ENCODE measurements around the gene POLA2. TPM values are rescaled to one million over a fixed set of nuclear protein-coding genes. Genes with fewer than 3 reads are reported as not detected.

The POLA2 gene
- total RNA-seq, 1 experiment from 2014 or later: 35.6 TPM

DNA sequence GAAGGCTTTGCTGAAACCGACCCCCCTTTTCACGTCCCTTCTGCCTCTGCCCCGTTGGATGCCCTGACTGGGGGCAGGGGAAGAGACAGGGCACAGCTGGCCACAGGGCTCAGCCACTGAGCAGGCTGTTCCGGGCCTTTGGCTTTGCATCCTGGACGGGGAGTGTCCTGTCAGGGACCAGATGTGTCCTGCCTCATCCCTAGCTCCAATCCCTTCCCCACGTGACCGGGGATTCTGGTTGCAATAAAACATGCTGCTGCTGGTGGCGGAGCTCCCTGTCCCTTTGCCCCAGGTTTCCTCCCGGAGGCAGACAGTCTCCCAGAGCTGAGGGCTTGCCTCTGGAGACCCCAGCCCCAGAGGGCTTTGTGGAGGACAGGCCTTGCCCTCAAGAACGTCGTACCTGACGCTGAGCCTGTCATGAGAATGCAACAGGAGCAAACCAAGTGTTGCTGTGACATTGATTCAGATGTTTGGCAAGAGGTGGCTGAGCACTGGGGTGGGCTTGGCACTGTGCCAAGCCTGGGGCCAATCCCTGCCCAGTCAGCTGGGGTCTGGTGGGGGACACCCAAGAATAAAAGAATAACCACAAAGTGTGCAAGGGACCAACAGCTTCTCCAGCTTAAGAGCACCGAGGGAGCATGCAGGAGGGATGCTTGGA, 60.2 kb downstream of the POLA2 start:
- Mint-ChIP-seq H3K36me3 (peaks cover 17% of the 10 kb centered on the region), H3K27ac (no peak overlapping the region), H3K4me1 (peaks cover 16% of the 10 kb centered on the region), H3K9me3 (no peaks in the 10 kb centered on the region), H3K4me3 (no peak overlapping the region), H3K27me3 (ENCODE audit: low read depth) (no peaks in the 10 kb centered on the region; the same call in 1 of the 2 replicates)
- DNase-seq (ENCODE audit: low spot score): no peak
- ChIA-PET CTCF (interaction anchor here (0.6 to 13.2 kb wide), 3 partner anchors 10 to 122 kb away, joined by 3 to 232 read pairs (median 4); partner anchors contain the start of gene DPF2), POLR2A (no interaction called here)
- TF ChIP-seq MXD4 (CRISPR knock-in tag; IDR thresholded peaks at IDR 0.05; ENCODE audit: borderline replicate concordance): no peak
- TF ChIP-seq, protein P1, sequence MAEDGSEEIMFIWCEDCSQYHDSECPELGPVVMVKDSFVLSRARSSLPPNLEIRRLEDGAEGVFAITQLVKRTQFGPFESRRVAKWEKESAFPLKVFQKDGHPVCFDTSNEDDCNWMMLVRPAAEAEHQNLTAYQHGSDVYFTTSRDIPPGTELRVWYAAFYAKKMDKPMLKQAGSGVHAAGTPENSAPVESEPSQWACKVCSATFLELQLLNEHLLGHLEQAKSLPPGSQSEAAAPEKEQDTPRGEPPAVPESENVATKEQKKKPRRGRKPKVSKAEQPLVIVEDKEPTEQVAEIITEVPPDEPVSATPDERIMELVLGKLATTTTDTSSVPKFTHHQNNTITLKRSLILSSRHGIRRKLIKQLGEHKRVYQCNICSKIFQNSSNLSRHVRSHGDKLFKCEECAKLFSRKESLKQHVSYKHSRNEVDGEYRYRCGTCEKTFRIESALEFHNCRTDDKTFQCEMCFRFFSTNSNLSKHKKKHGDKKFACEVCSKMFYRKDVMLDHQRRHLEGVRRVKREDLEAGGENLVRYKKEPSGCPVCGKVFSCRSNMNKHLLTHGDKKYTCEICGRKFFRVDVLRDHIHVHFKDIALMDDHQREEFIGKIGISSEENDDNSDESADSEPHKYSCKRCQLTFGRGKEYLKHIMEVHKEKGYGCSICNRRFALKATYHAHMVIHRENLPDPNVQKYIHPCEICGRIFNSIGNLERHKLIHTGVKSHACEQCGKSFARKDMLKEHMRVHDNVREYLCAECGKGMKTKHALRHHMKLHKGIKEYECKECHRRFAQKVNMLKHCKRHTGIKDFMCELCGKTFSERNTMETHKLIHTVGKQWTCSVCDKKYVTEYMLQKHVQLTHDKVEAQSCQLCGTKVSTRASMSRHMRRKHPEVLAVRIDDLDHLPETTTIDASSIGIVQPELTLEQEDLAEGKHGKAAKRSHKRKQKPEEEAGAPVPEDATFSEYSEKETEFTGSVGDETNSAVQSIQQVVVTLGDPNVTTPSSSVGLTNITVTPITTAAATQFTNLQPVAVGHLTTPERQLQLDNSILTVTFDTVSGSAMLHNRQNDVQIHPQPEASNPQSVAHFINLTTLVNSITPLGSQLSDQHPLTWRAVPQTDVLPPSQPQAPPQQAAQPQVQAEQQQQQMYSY (CRISPR knock-in tag; IDR thresholded peaks at IDR 0.05): no peak
- ATAC-seq: no peak

DNA sequence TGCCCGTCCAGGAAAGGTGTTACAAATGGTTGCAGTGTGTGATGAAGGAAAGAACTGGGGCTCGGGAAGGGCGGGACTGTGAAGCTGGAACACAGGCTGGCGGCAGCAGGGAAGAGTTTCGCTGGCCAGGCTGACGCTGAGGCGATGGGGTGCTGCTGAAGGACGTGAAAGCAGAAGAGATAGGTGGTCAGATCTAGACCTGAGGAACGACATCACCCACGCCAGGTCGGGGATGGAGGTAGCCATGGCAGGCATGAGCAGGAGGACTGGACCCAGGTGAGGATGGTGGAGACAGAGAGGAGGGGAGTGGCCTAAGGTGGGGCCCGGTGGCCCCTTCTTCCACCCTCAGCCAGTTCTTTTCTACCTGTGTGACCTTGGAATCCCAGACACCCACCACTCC, 62.1 kb downstream of the POLA2 start:
- DNase-seq (ENCODE audit: low spot score): no peak
- peaks cover 17% of the 10 kb centered on the region for H3K36me3 Mint-ChIP-seq
- CTCF ChIA-PET: interaction anchor here (4.8 kb wide), 1 partner anchor 8 kb away, joined by 34 read pairs; the partner anchor contains the start of gene CDC42EP2
- TF ChIP-seq, protein P2, sequence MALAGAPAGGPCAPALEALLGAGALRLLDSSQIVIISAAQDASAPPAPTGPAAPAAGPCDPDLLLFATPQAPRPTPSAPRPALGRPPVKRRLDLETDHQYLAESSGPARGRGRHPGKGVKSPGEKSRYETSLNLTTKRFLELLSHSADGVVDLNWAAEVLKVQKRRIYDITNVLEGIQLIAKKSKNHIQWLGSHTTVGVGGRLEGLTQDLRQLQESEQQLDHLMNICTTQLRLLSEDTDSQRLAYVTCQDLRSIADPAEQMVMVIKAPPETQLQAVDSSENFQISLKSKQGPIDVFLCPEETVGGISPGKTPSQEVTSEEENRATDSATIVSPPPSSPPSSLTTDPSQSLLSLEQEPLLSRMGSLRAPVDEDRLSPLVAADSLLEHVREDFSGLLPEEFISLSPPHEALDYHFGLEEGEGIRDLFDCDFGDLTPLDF (CRISPR knock-in tag; IDR thresholded peaks at IDR 0.05): no peak
- TF ChIP-seq RELA (CRISPR knock-in tag; IDR thresholded peaks at IDR 0.05; ENCODE audit: borderline replicate concordance) (no peak), NFYB (CRISPR knock-in tag; conservative IDR thresholded peaks at IDR 0.05; ENCODE audit: low read depth) (no peak), JAZF1 (CRISPR knock-in tag; IDR thresholded peaks at IDR 0.05) (no peak), ETV6 (CRISPR knock-in tag; IDR thresholded peaks at IDR 0.05) (no peak), ZNF121 (CRISPR knock-in tag; IDR thresholded peaks at IDR 0.05) (no peak), ZNF671 (CRISPR knock-in tag; IDR thresholded peaks at IDR 0.05) (no peak), CREB1 (CRISPR knock-in tag; IDR thresholded peaks at IDR 0.05) (no peak), ELF4 (CRISPR knock-in tag; IDR thresholded peaks at IDR 0.05; ENCODE audit: low read depth) (no peak), ZNF396 (CRISPR knock-in tag; IDR thresholded peaks at IDR 0.05; ENCODE audit: borderline replicate concordance) (no peak), NFATC4 (CRISPR knock-in tag; IDR thresholded peaks at IDR 0.05) (no peak), OVOL2 (CRISPR knock-in tag; IDR thresholded peaks at IDR 0.05; ENCODE audit: borderline replicate concordance) (no peak), TCF7 (CRISPR knock-in tag; IDR thresholded peaks at IDR 0.05; ENCODE audit: low read depth) (no peak), NFE2L1 (CRISPR knock-in tag; IDR thresholded peaks at IDR 0.05) (no peak)
- TF ChIP-seq, protein P3, sequence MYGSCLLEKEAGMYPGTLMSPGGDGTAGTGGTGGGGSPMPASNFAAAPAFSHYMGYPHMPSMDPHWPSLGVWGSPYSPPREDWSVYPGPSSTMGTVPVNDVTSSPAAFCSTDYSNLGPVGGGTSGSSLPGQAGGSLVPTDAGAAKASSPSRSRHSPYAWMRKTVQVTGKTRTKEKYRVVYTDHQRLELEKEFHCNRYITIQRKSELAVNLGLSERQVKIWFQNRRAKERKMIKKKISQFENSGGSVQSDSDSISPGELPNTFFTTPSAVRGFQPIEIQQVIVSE (CRISPR knock-in tag; IDR thresholded peaks at IDR 0.05; ENCODE audit: borderline replicate concordance): no peak
- TF ChIP-seq, protein P4, sequence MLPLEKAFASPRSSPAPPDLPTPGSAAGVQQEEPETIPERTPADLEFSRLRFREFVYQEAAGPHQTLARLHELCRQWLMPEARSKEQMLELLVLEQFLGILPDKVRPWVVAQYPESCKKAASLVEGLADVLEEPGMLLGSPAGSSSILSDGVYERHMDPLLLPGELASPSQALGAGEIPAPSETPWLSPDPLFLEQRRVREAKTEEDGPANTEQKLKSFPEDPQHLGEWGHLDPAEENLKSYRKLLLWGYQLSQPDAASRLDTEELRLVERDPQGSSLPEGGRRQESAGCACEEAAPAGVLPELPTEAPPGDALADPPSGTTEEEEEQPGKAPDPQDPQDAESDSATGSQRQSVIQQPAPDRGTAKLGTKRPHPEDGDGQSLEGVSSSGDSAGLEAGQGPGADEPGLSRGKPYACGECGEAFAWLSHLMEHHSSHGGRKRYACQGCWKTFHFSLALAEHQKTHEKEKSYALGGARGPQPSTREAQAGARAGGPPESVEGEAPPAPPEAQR (CRISPR knock-in tag; IDR thresholded peaks at IDR 0.05): no peak
- no peaks in the 10 kb centered on the region; the same call in 1 of the 2 replicates for H3K27me3 Mint-ChIP-seq (ENCODE audit: low read depth)
- POLR2A ChIA-PET: interaction anchor here (1.0 kb wide), 1 partner anchor 175 kb away, joined by 3 read pairs; the partner anchor contains the start of gene MALAT1
- H3K4me1 Mint-ChIP-seq: peaks cover 4% of the 10 kb centered on the region
- H3K27ac Mint-ChIP-seq: peak overlapping the region; percentile 61
- H3K4me3 Mint-ChIP-seq: no peak overlapping the region
- ATAC-seq: peak; percentile 63
- H3K9me3 Mint-ChIP-seq: no peaks in the 10 kb centered on the region
